Psoas muscle (tissue), 8 donors: Measurements from ENCODE around the gene RRP1B. TPM values are rescaled to one million over a fixed set of nuclear protein-coding genes. Genes with fewer than 3 reads are reported as not detected.

ENCODE experiments used
- ATAC-seq, 4 donors: fragments of 200-7000 bp; cut with Tn5 transposase; one replicate each; pipeline ENCODE4 v1.9.1; 2020; ENCODE audit warnings: moderate library complexity in 3 of 4, mild to moderate bottlenecking in 2 of 4
- DNase-seq, 2 donors: peaks; one replicate each; pipeline ENCODE4 v3.0.0-alpha.2; 2020
- H3K27ac ChIP-seq: fragments of 200-600 bp; one replicate; pipeline ENCODE4 v1.8.0; 2022
- H3K27me3 ChIP-seq, 3 donors: fragments of 200-600 bp in 1 of 3; one replicate each; pipeline versions ENCODE4 v1.6.1 to v1.8.0; 2013 to 2022; ENCODE audit warnings: low read length in 2 of 3, mild to moderate bottlenecking in 2 of 3, moderate library complexity in 1 of 3; ENCODE audit not compliant: insufficient read depth in 3 of 3
- H3K36me3 ChIP-seq, 2 donors: fragments of 200-600 bp in 1 of 2; one replicate each; pipeline versions ENCODE4 v1.6.1 to v1.8.0; 2013 to 2022; ENCODE audit warnings: low read depth in 1 of 2, mild to moderate bottlenecking in 1 of 2, moderate library complexity in 1 of 2; ENCODE audit not compliant: insufficient read depth in 1 of 2
- H3K4me1 ChIP-seq: fragments of 200-600 bp; one replicate; pipeline ENCODE4 v1.8.0; 2022
- H3K4me3 ChIP-seq: fragments of 200-600 bp; one replicate; pipeline ENCODE4 v1.8.0; 2022; ENCODE audit warnings: mild to moderate bottlenecking
- H3K9me3 ChIP-seq: fragments of 200-600 bp; one replicate; pipeline ENCODE4 v1.8.0; 2022
- CTCF ChIP-seq: fragments of 200-600 bp; IDR thresholded peaks from one replicate; pipeline ENCODE4 v1.8.0; 2022; ENCODE audit warnings: antibody characterized with exemption
- WGBS, 3 donors: extraction: QIAGEN DNeasy Blood & Tissue Kit; methylation state at CpG; one replicate each; pipeline versions ENCODE4 v1.1.6 to v1.1.7; 2013; 5-methylcytosine and 5-hydroxymethylcytosine counted together
- intact Hi-C, 2 donors: fragments of 100-400 bp; cut with DNase I; formaldehyde crosslinking; loops; one replicate each; pipeline versions ENCODE4 v1.11.0 to v1.14.2; 2022
- polyA plus RNA-seq, 3 donors: library from polyadenylated mRNA; stranded (reverse); fragments of 200-250 nt; gene quantifications; one replicate each; pipeline ENCODE4 v1.2.3, GENCODE V29; 2013
- total RNA-seq, 4 donors: library from RNA; stranded (reverse); fragmentation: NEBNext Ultra II Directional in 2 of 4; extraction: Animal tissue kit (Norgen Biotek cat#: 25700) in 2 of 4; gene quantifications; one replicate each; pipeline versions ENCODE4 v1.2.1 to v1.2.4, GENCODE V29; 2021 to 2023
- donor health status: healthy with polysubstance abuse.
- donor health status: DM: no; HTN: no; CAD: no; lungs with moderate emphysema.
- donor health status: Bipolar disorder and iron deficiency.
- donor health status: healthy.
- donor health status: DM: yes; HTN: yes; CAD: no.
- donor health status: DM: no; HTN: no; CAD: no.
- donor health status: DM: no; HTN: no; CAD: no.
- donor health status: DM: yes; HTN: yes; CAD: no.

The RRP1B gene
- total and polyA plus RNA-seq, 7 donors: 6.0 to 21.6 (median 20.2) TPM

- no peak for TF ChIP-seq CTCF
- Histone ChIP-seq H3K27me3 (no peaks in the 10 kb centered on the region), H3K36me3 (no peaks in the 10 kb centered on the region), H3K4me1 (no peaks in the 10 kb centered on the region), H3K4me3 (no peak overlapping the region), H3K9me3 (peaks cover 10% of the 10 kb centered on the region), H3K27ac (no peak overlapping the region)
- DNase-seq (no peak), ATAC-seq (no peak)
- intact Hi-C loops: no loop called here
- 96 to 98% (median 98%) methylated on average over 4 of the region's 4 CpGs for WGBS, 3 donors
Observed at GRCh38 chr21:43618940-43619339, 40.4 kb upstream of the RRP1B start.

GRCh38 chr21:43619344-43619743, 40.0 kb upstream of the RRP1B start:
- no peak for ATAC-seq
- H3K4me3 ChIP-seq: no peak overlapping the region
- H3K4me1 ChIP-seq: no peaks in the 10 kb centered on the region
- no peaks in the 10 kb centered on the region for H3K27me3 ChIP-seq
- no peak overlapping the region for H3K27ac ChIP-seq
- intact Hi-C loops: no loop called here
- H3K9me3 ChIP-seq: peaks cover 10% of the 10 kb centered on the region
- no peaks in the 10 kb centered on the region for H3K36me3 ChIP-seq
- 93 to 96% (median 95%) methylated on average over 4 of the region's 4 CpGs for WGBS, 3 donors
- no peak for TF ChIP-seq CTCF
- DNase-seq: no peak

GRCh38 chr21:43619856-43620255, 39.5 kb upstream of the RRP1B start:
- TF ChIP-seq CTCF: no peak
- intact Hi-C loops: no loop called here
- 88 to 92% (median 88%) methylated on average over 4 of the region's 4 CpGs for WGBS, 3 donors

GRCh38 chr21:43622796-43623195, 36.6 kb upstream of the RRP1B start:
- intact Hi-C loops: no loop called here
- WGBS, 3 donors: 87 to 93% (median 92%) methylated on average over 2 of the region's 2 CpGs
- no peak overlapping the region for H3K4me3 ChIP-seq
- H3K27ac ChIP-seq: no peak overlapping the region
- H3K27me3 ChIP-seq: peaks cover 0 to 3% (median 0%) of the 10 kb centered on the region in 3 donors
- TF ChIP-seq CTCF: no peak
- no peak for DNase-seq
- H3K9me3 ChIP-seq: peaks cover 10% of the 10 kb centered on the region
- H3K4me1 ChIP-seq: no peaks in the 10 kb centered on the region
- no peaks in the 10 kb centered on the region for H3K36me3 ChIP-seq
- ATAC-seq: no peak

More at GRCh38 chr21:43619856-43620255, 39.5 kb upstream of the RRP1B start:
- no peaks in the 10 kb centered on the region for H3K4me1 ChIP-seq
- no peaks in the 10 kb centered on the region for H3K27me3 ChIP-seq
- H3K27ac ChIP-seq: no peak overlapping the region
- peaks cover 10% of the 10 kb centered on the region for H3K9me3 ChIP-seq
- no peaks in the 10 kb centered on the region for H3K36me3 ChIP-seq
- ATAC-seq (no peak), DNase-seq (no peak)
- no peak overlapping the region for H3K4me3 ChIP-seq

GRCh38 chr21:43623588-43623987, 35.8 kb upstream of the RRP1B start:
- DNase-seq (no peak), ATAC-seq (no peak)
- TF ChIP-seq CTCF: no peak
- peaks cover 10% of the 10 kb centered on the region for H3K9me3 ChIP-seq
- no peaks in the 10 kb centered on the region for H3K4me1 ChIP-seq
- WGBS, 3 donors: 92 to 96% (median 93%) methylated on average over 2 of the region's 2 CpGs
- no peak overlapping the region for H3K4me3 ChIP-seq
- intact Hi-C loops: no loop called here
- no peak overlapping the region for H3K27ac ChIP-seq
- H3K27me3 ChIP-seq: peaks cover 0 to 3% (median 0%) of the 10 kb centered on the region in 3 donors
- no peaks in the 10 kb centered on the region for H3K36me3 ChIP-seq
